OCI-LY7 (cell line): ENCODE measurements around the gene NUDT14. TPM values are rescaled to one million over a fixed set of nuclear protein-coding genes. Genes with fewer than 3 reads are reported as not detected.

Source experiments
- BruUV-seq: library from RNA; stranded (reverse); fragments of 400-500 nt; replicated peaks from 2 replicates; lab custom pipeline; 2021; lab: Mats Ljungman, UMichigan
- CTCF ChIA-PET: fragments of 300-600 bp; sonication (Branson Sonifier 250); formaldehyde crosslinking; loops from one replicate; lab custom pipeline; 2022; ENCODE audit warnings: antibody characterized with exemption; ENCODE audit not compliant: unreplicated experiment; lab: Charles Lee
- POLR2A ChIA-PET: fragments of 300-600 bp; sonication (Branson Sonifier 250); formaldehyde crosslinking; loops from one replicate; lab custom pipeline; 2022; ENCODE audit warnings: antibody characterized with exemption; lab: Charles Lee
- DNase-seq: peaks from one replicate; pipeline ENCODE4 v3.0.0-alpha.2; 2015; ENCODE audit warnings: low spot score
- H2AFZ ChIP-seq: fragments of 200-600 bp; sonication (generic), shearing (Covaris generic); 2 replicates; pipeline ENCODE4 v1.6.1; 2014; ENCODE audit warnings: mild to moderate bottlenecking, antibody characterized with exemption, low read length, moderate library complexity
- H3K27ac ChIP-seq: fragments of 200-600 bp; sonication (generic); 2 replicates; pipeline ENCODE4 v1.5.1; 2014; ENCODE audit warnings: mixed run types, low read depth, mild to moderate bottlenecking, moderate library complexity, low read length, inconsistent platforms; ENCODE audit not compliant: poor library complexity, severe bottlenecking
- H3K36me3 ChIP-seq: fragments of 200-600 bp; sonication (generic); 2 replicates; pipeline ENCODE4 v1.6.1; 2014; ENCODE audit warnings: mild to moderate bottlenecking, antibody characterized with exemption, low read length, moderate library complexity, mixed read lengths; ENCODE audit not compliant: insufficient read depth
- H3K4me1 ChIP-seq: fragments of 200-600 bp; sonication (generic); 2 replicates; pipeline ENCODE4 v1.5.1; 2014; ENCODE audit warnings: mild to moderate bottlenecking, low read length; ENCODE audit not compliant: insufficient read depth, poor library complexity, severe bottlenecking
- H3K4me2 ChIP-seq: fragments of 200-600 bp; sonication (generic); 2 replicates; pipeline ENCODE4 v1.6.1; 2014; ENCODE audit warnings: mild to moderate bottlenecking, low read length
- H3K4me3 ChIP-seq: fragments of 200-600 bp; sonication (generic); 2 replicates; pipeline ENCODE4 v1.5.1; 2014; ENCODE audit warnings: mild to moderate bottlenecking, low read depth, low read length; ENCODE audit not compliant: poor library complexity, severe bottlenecking
- H3K79me2 ChIP-seq: fragments of 200-600 bp; sonication (generic); 2 replicates; pipeline ENCODE4 v1.6.1; 2016; ENCODE audit warnings: low read depth, mild to moderate bottlenecking, low read length, moderate library complexity, mixed read lengths; ENCODE audit not compliant: insufficient read depth
- H3K9me2 ChIP-seq: fragments of 200-600 bp; sonication (generic); 2 replicates; pipeline ENCODE4 v1.6.1; 2016; ENCODE audit warnings: mild to moderate bottlenecking, low read length, mixed read lengths; ENCODE audit not compliant: insufficient read depth
- H3K9me3 ChIP-seq: fragments of 200-600 bp; sonication (generic); 2 replicates; pipeline ENCODE4 v1.6.1; 2014; ENCODE audit warnings: mild to moderate bottlenecking, mixed run types, low read length, mixed read lengths
- H4K20me1 ChIP-seq: fragments of 200-600 bp; sonication (generic); 2 replicates; pipeline ENCODE4 v1.6.1; 2014; ENCODE audit warnings: mild to moderate bottlenecking, antibody characterized with exemption, low read length, moderate library complexity, mixed read lengths; ENCODE audit not compliant: insufficient read depth
- EZH2phosphoT487 ChIP-seq: fragments of 200-600 bp; sonication (generic); IDR thresholded peaks from 2 replicates; pipeline ENCODE4 v1.6.1; 2018; ENCODE audit warnings: low read depth, borderline replicate concordance, mild to moderate bottlenecking, mixed run types, antibody characterized with exemption, low read length, moderate library complexity, mixed read lengths
- intact Hi-C: fragments of 100-400 bp; cut with micrococcal nuclease; formaldehyde crosslinking; loops from one replicate; pipeline ENCODE4 v1.10.0; 2022; ENCODE audit not compliant: unreplicated experiment
- total RNA-seq, 2 experiments: library from RNA; depleted of rRNA in 1 of 2; stranded (reverse); fragments of >200 nt in 1 of 2; shearing (Covaris generic) in 1 of 2; gene quantifications; 2 replicates each; pipeline ENCODE4 v1.2.3, GENCODE V29; 2014 to 2022
- TF ChIP-seq, protein P1 (sequence below): fragments of 200-600 bp; sonication (generic); conservative IDR thresholded peaks from 2 replicates; pipeline ENCODE4 v1.5.1; 2014; ENCODE audit warnings: mild to moderate bottlenecking, antibody characterized with exemption, low read length, moderate library complexity, mixed read lengths

Gene NUDT14
- total RNA-seq, 2 experiments from 2014 or later = 32.1 to 37.5 TPM

DNA sequence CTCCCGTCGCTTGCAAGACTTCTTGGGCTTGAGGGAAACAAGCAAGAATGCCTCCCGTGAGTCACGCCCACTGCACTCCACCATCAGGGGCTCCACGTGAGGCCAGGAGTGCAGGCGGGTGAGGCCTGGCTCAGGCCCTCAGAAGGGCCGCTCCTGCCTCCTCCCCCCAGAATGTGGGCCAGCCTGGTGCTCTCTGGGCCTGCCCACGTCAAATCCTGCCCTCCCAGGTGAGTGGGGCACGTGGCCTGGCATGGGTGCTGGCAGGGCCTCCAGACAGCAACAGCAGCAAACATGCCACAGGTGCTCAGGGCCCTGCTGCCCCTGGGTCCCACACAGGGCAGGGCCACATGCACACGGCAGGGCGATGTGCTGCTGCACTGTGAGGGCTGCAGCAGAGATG is 36.7 kb upstream of the NUDT14 start:
- Histone ChIP-seq H3K9me2 (no peaks in the 10 kb centered on the region), H4K20me1 (no peaks in the 10 kb centered on the region), H3K36me3 (no peaks in the 10 kb centered on the region), H3K4me3 (no peak overlapping the region), H3K79me2 (no peaks in the 10 kb centered on the region), H2AFZ (no peak overlapping the region), H3K27ac (no peak overlapping the region), H3K4me1 (no peaks in the 10 kb centered on the region), H3K9me3 (no peaks in the 10 kb centered on the region), H3K4me2 (no peak overlapping the region)
- ChIA-PET CTCF (no interaction called here), POLR2A (no interaction called here)
- no peak for DNase-seq
- intact Hi-C loops = no loop called here
- no peak for TF ChIP-seq EZH2phosphoT487
- TF ChIP-seq, protein P1, sequence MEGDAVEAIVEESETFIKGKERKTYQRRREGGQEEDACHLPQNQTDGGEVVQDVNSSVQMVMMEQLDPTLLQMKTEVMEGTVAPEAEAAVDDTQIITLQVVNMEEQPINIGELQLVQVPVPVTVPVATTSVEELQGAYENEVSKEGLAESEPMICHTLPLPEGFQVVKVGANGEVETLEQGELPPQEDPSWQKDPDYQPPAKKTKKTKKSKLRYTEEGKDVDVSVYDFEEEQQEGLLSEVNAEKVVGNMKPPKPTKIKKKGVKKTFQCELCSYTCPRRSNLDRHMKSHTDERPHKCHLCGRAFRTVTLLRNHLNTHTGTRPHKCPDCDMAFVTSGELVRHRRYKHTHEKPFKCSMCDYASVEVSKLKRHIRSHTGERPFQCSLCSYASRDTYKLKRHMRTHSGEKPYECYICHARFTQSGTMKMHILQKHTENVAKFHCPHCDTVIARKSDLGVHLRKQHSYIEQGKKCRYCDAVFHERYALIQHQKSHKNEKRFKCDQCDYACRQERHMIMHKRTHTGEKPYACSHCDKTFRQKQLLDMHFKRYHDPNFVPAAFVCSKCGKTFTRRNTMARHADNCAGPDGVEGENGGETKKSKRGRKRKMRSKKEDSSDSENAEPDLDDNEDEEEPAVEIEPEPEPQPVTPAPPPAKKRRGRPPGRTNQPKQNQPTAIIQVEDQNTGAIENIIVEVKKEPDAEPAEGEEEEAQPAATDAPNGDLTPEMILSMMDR = no peak
- no TSS peak for BruUV-seq

- no peak overlapping the region for H2AFZ ChIP-seq
- DNase-seq = no peak
- H3K9me3 ChIP-seq = no peaks in the 10 kb centered on the region
- no TSS peak for BruUV-seq
- intact Hi-C loops = no loop called here
- no peaks in the 10 kb centered on the region for H3K36me3 ChIP-seq
- ChIA-PET CTCF (no interaction called here), POLR2A (no interaction called here)
- H3K4me2 ChIP-seq = no peak overlapping the region
- H3K4me3 ChIP-seq = no peak overlapping the region
- H3K27ac ChIP-seq = no peak overlapping the region
- H3K79me2 ChIP-seq = no peaks in the 10 kb centered on the region
- TF ChIP-seq EZH2phosphoT487 = no peak
- TF ChIP-seq, protein P1 = no peak
- H3K9me2 ChIP-seq = no peaks in the 10 kb centered on the region
- no peaks in the 10 kb centered on the region for H4K20me1 ChIP-seq
- no peaks in the 10 kb centered on the region for H3K4me1 ChIP-seq
Measured at GRCh38 chr14:105216490-105217247, 35.6 kb upstream of the NUDT14 start.

DNA sequence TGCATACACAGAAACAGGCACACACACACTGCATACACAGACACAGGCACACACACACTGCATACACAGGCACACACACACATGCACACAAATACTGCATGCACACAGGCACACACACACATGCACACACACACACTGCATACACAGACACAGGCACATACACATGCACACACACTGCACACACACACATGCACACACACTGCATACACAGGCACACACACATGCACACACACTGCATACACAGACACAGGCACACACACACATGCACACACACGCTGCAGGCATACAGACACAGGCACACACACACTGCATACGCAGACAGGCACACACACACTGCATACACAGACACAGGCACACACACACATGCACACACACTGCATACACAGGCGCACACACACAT is 34.5 kb upstream of the NUDT14 start:
- Histone ChIP-seq H3K4me1 (no peaks in the 10 kb centered on the region), H3K27ac (no peak overlapping the region), H4K20me1 (no peaks in the 10 kb centered on the region), H3K4me3 (no peak overlapping the region), H3K9me2 (no peaks in the 10 kb centered on the region), H3K79me2 (no peaks in the 10 kb centered on the region), H3K36me3 (no peaks in the 10 kb centered on the region), H3K9me3 (no peaks in the 10 kb centered on the region), H3K4me2 (no peak overlapping the region), H2AFZ (no peak overlapping the region)
- no TSS peak for BruUV-seq
- TF ChIP-seq, protein P1 = no peak
- TF ChIP-seq EZH2phosphoT487 = no peak
- ChIA-PET POLR2A (no interaction called here), CTCF (no interaction called here)
- DNase-seq = no peak
- intact Hi-C loops = no loop called here
